Transverse colon (tissue), 4 donors: ENCODE results near the gene RNASE11. TPM values are rescaled to one million over a fixed set of nuclear protein-coding genes. Genes with fewer than 3 reads are reported as not detected.

Experiments
- DNase-seq: peaks from one replicate; pipeline ENCODE4 v3.0.0-alpha.2; 2019
- H3K27ac ChIP-seq, 4 donors: fragments of 200-600 bp; sonication (generic); 2 replicates each; pipeline ENCODE4 v1.5.1; 2016 to 2018; ENCODE audit warnings: inconsistent platforms in 4 of 4
- H3K27me3 ChIP-seq: fragments of 200-600 bp; sonication (generic); 2 replicates; pipeline ENCODE4 v1.5.1; 2017; ENCODE audit warnings: inconsistent platforms
- H3K36me3 ChIP-seq, 4 donors: fragments of 200-600 bp; sonication (generic); 2 replicates each; pipeline ENCODE4 v1.5.1; 2017 to 2019; ENCODE audit warnings: inconsistent platforms in 4 of 4
- H3K4me1 ChIP-seq, 4 donors: fragments of 200-600 bp; sonication (generic); 2 replicates each; pipeline ENCODE4 v1.5.1; 2017 to 2020; ENCODE audit warnings: inconsistent platforms in 4 of 4
- H3K4me3 ChIP-seq, 4 donors: fragments of 200-600 bp; sonication (generic); 1 replicate in 1 of 4; 2 replicates in 3 of 4; pipeline versions ENCODE4 v1.5.1 to v1.6.1; 2017 to 2019; ENCODE audit warnings: inconsistent platforms in 4 of 4
- H3K9me3 ChIP-seq, 2 donors: fragments of 200-600 bp; sonication (generic); 2 replicates each; pipeline ENCODE4 v1.5.1; 2017 to 2019; ENCODE audit warnings: inconsistent platforms in 2 of 2
- EP300 ChIP-seq: sonication (generic); formaldehyde crosslinking; IDR thresholded peaks from one replicate; pipeline ENCODE4 v1.6.1; 2017; ENCODE audit warnings: antibody characterized with exemption, low read depth
- POLR2A ChIP-seq: fragments of 450-650 bp; IDR thresholded peaks from one replicate; pipeline ENCODE4 v1.6.1; 2016; ENCODE audit warnings: antibody characterized with exemption, mild to moderate bottlenecking, moderate library complexity
- POLR2AphosphoS5 ChIP-seq, 3 donors: sonication (generic); formaldehyde crosslinking; IDR thresholded peaks; one replicate each; pipeline ENCODE4 v1.6.1; 2016; ENCODE audit warnings: antibody characterized with exemption in 3 of 3
- WGBS, 2 donors: methylation state at CpG; one replicate each; pipeline ENCODE4 v1.1.5; 2018; ENCODE audit warnings: low coverage in 1 of 2; 5-methylcytosine and 5-hydroxymethylcytosine counted together
- in situ Hi-C, 4 donors: fragments of 200-750 bp; cut with MboI; loops; one replicate each; pipeline versions ENCODE4 v1.15.0 to v1.15.1; 2017; ENCODE audit warnings: low sequenced_read_pairs in 3 of 4, low pct_ligation_motif_present in 1 of 4, low pct_unique_long_range_greater_than_20kb in 1 of 4
- intact Hi-C: fragments of 100-400 bp; cut with DNase I; formaldehyde crosslinking; loops from one replicate; pipeline ENCODE4 v1.15.1; 2023; ENCODE audit warnings: low total_unique reads
- total RNA-seq, 4 donors: library from RNA; depleted of rRNA; stranded (reverse); fragments of >200 nt; gene quantifications; one replicate each; pipeline ENCODE4 v1.1.0, GENCODE V29; 2016
- TF ChIP-seq, protein P1 (sequence below), 5 experiments: fragments of 200-600 bp in 3 of 5; fragments of 450-650 bp in 2 of 5; sonication (generic) in 3 of 5; IDR thresholded peaks; 1 replicate in 2 of 5; 2 replicates in 3 of 5; pipeline ENCODE4 v1.5.1; 2016 to 2017; ENCODE audit warnings: antibody characterized with exemption in 5 of 5, inconsistent platforms in 3 of 5, mild to moderate bottlenecking in 2 of 5, moderate library complexity in 1 of 5

Gene RNASE11
- total RNA-seq, 4 donors from 2014 or later, result not detected

DNA sequence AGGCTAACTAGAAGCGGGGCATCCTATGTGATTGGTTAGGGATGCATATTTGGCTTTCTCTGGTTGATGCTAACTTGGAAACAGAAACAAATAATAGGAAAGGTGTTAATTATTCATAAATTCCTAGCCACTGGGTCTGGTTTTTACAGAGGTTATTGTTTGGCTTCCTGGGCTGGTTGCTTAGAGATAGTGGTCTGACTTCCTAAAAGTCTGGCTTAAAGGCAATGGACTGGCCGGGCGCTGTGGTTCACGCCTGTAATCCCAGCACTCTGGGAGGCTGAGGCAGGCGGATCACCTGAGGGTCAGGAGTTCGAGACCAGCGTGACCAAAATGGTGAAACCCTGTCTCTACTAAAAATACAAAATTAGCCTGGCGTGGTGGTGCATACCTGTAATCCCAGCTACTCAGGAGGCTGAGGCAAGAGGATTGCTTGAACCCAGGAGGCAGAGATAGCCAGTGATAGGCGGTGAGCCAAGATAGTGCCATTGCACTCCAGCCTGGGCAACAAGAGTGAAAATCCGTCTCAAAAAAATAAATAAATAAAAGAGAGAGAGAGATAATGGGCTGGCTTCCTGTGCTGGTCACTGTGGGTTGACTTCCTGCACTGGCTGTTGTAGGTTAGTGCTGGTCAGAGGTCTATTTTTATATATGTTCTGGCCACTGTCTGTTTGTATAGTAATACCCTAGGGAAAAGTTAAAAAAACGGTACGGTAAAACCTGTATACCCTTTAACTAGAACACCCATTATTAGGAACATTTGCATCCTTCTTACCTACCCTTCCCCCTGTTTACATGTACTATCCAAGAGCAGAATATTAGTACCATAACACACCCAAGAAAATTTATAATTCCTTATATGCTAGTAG is 29.6 kb upstream of the RNASE11 start:
- Histone ChIP-seq H3K4me1 (peaks cover 0 to 19% (median 8%) of the 10 kb centered on the region in 4 donors), H3K27ac (no peak overlapping the region), H3K4me3 (no peak overlapping the region), H3K36me3 (no peaks in the 10 kb centered on the region), H3K9me3 (no peaks in the 10 kb centered on the region), H3K27me3 (no peaks in the 10 kb centered on the region)
- intact Hi-C loops (loop anchor here (10.0 kb wide), 2 partner anchors 153 to 283 kb away; partner anchors contain the start of genes CCNB1IP1, PIP4P1 and PNP), in situ Hi-C loops (loop anchor here in 1 of 4 donors (10.0 to 25.0 kb wide), 2 partner anchors 67 to 205 kb away; partner anchors contain the start of genes ANG, RNASE4 and TEP1)
- WGBS, 2 donors, result 72 to 75% methylated on average over 4 to 12 of the region's 12 CpGs
- DNase-seq, result no peak
- TF ChIP-seq POLR2A (no peak), EP300 (no peak), POLR2AphosphoS5 (IDR thresholded peaks at IDR 0.05) (no peak)
- TF ChIP-seq, protein P1, sequence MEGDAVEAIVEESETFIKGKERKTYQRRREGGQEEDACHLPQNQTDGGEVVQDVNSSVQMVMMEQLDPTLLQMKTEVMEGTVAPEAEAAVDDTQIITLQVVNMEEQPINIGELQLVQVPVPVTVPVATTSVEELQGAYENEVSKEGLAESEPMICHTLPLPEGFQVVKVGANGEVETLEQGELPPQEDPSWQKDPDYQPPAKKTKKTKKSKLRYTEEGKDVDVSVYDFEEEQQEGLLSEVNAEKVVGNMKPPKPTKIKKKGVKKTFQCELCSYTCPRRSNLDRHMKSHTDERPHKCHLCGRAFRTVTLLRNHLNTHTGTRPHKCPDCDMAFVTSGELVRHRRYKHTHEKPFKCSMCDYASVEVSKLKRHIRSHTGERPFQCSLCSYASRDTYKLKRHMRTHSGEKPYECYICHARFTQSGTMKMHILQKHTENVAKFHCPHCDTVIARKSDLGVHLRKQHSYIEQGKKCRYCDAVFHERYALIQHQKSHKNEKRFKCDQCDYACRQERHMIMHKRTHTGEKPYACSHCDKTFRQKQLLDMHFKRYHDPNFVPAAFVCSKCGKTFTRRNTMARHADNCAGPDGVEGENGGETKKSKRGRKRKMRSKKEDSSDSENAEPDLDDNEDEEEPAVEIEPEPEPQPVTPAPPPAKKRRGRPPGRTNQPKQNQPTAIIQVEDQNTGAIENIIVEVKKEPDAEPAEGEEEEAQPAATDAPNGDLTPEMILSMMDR (IDR thresholded peaks at IDR 0.05), result no peak

DNA sequence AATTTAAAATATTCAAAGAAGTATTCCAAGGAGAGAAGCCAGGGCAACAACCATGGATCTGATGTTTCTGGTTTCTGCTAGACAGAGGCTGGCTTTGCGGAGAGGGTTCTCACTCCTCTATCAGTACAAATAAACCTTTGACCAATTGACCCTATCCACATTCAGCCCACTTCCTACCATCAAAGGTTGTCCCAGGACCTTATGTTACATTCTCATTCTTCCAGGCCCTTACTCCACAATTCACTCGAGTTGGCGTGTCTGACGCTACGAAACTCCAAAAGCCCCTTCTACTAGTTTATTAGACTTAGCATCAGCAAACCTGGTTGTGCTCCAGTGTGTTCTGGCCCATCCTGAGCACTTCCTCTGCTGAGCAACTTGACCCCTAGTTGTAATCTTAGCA is 28.2 kb upstream of the RNASE11 start:
- peaks cover 0 to 19% (median 8%) of the 10 kb centered on the region in 4 donors for H3K4me1 ChIP-seq
- WGBS, 2 donors, result 88 to 93% methylated on average over 5 of the region's 5 CpGs
- in situ Hi-C loops, result loop anchor here in 1 of 4 donors (10.0 to 25.0 kb wide), 2 partner anchors 69 to 204 kb away; partner anchors contain the start of genes ANG, RNASE4 and TEP1
- H3K4me3 ChIP-seq, result no peak overlapping the region
- H3K27me3 ChIP-seq, result no peaks in the 10 kb centered on the region
- DNase-seq, result no peak
- intact Hi-C loops, result loop anchor here (10.0 kb wide), 2 partner anchors 151 to 281 kb away; partner anchors contain the start of genes CCNB1IP1, PIP4P1 and PNP
- H3K9me3 ChIP-seq, result no peaks in the 10 kb centered on the region
- no peak overlapping the region for H3K27ac ChIP-seq
- H3K36me3 ChIP-seq, result no peaks in the 10 kb centered on the region
- TF ChIP-seq, protein P1 (IDR thresholded peaks at IDR 0.05), result no peak
- TF ChIP-seq POLR2AphosphoS5 (IDR thresholded peaks at IDR 0.05) (no peak), POLR2A (no peak), EP300 (no peak)

DNA sequence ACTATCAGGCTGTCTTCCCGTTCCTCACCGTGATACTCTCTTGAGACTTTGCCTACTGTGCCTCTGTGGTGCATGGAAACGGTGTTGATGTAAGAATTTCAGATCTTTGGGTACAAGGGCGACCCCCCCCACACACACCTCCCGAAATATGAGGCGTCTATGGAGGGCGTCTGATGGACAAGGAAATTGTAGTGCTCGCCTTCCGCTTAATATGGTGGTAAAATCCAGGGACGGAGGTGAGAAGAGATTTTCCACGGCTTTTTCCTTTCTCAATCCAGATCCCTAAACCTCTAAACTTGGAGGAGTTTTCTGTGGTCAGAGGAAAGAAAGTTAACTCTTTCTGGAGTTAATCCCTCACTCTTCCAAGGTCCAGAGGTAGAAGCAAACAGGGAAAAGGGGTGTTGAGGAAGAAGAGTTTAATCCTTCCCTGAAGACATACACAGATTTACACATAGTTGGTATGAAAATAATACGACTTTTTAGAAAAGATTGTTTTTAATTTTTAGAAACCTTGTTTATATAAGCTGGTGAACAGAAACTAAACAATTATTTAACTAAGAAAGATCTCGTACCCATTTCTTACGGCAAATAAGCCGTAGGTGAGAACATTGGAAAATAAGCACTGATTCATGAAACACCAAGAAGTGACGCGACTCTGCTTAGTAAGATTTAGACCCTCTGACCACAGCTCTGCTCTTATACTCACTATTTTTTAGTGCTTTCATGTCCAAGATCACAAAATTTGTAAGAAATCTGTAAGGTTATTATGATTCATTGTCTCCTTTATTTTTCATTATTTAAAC is 26.4 kb upstream of the RNASE11 start:
- Histone ChIP-seq H3K4me1 (peaks cover 0 to 27% (median 12%) of the 10 kb centered on the region in 4 donors), H3K4me3 (peak overlapping the region; percentile 39 to 57 (median 40)), H3K9me3 (no peaks in the 10 kb centered on the region), H3K36me3 (no peaks in the 10 kb centered on the region), H3K27me3 (no peaks in the 10 kb centered on the region), H3K27ac (peak overlapping the region; percentile 73 to 91 (median 78))
- WGBS, 2 donors, result 14 to 19% methylated on average over 8 to 17 of the region's 17 CpGs
- in situ Hi-C loops, result loop anchor here in 3 of 4 donors (5.0 to 25.0 kb wide), 6 partner anchors 71 to 282 kb away; partner anchors contain the start of genes ANG (in 2 of the 3), CCNB1IP1 (in 1 of the 3), RNASE4 (in 1 of the 3) and TEP1 (in 1 of the 3)
- intact Hi-C loops, result loop anchor here (10.0 kb wide), 2 partner anchors 149 to 279 kb away; partner anchors contain the start of genes CCNB1IP1, PIP4P1 and PNP
- DNase-seq, result no peak
- TF ChIP-seq POLR2AphosphoS5 (IDR thresholded peaks at IDR 0.05) (no peak), EP300 (no peak), POLR2A (no peak)
- TF ChIP-seq, protein P1 (IDR thresholded peaks at IDR 0.05), result no peak
